Prostate gland (tissue), 2 donors: ENCODE data around the gene PCDHGC5.

ENCODE experiments used
- CTCF ChIP-seq, 4 experiments: fragments of 200-600 bp in 2 of 4; fragments of 450-650 bp in 2 of 4; sonication (generic) in 2 of 4; IDR thresholded peaks; 1 replicate in 3 of 4; 2 replicates in 1 of 4; pipeline ENCODE4 v1.5.1; 2016 to 2019; ENCODE audit warnings: antibody characterized with exemption in 4 of 4, mild to moderate bottlenecking in 2 of 4, moderate library complexity in 2 of 4
- POLR2AphosphoS5 ChIP-seq: sonication (generic); formaldehyde crosslinking; IDR thresholded peaks from one replicate; pipeline ENCODE4 v1.6.1; 2017; ENCODE audit warnings: antibody characterized with exemption

GRCh38 chr5:141487131-141487530, 1.8 kb upstream of the PCDHGC5 start:
- no peak for TF ChIP-seq CTCF (IDR thresholded peaks at IDR 0.05)
- TF ChIP-seq POLR2AphosphoS5, result no peak
